HepG2 (cell line): Measurements from ENCODE around the gene METTL27. TPM values are rescaled to one million over a fixed set of nuclear protein-coding genes. Genes with fewer than 3 reads are reported as not detected.

Experiments used
- ARNT2 ChIP-seq: sonication (generic); formaldehyde crosslinking; IDR thresholded peaks from 2 replicates; pipeline ENCODE4 v1.8.0; 2022; ENCODE audit warnings: mild to moderate bottlenecking, low read depth, missing genetic modification reagents, moderate library complexity
- DNMT3B ChIP-seq: conservative IDR thresholded peaks from 2 replicates; pipeline ENCODE4 v1.6.1; 2016; ENCODE audit warnings: missing biosample characterization, control low read depth
- GATAD1 ChIP-seq: IDR thresholded peaks from 2 replicates; pipeline ENCODE4 v1.6.1; 2016; ENCODE audit warnings: missing genetic modification reagents, missing compliant biosample characterization
- JDP2 ChIP-seq: sonication (generic); formaldehyde crosslinking; IDR thresholded peaks from 2 replicates; pipeline ENCODE4 v1.8.1; 2022; ENCODE audit warnings: missing genetic modification reagents, borderline replicate concordance
- MIER2 ChIP-seq: IDR thresholded peaks from 2 replicates; pipeline ENCODE4 v1.6.1; 2016; ENCODE audit warnings: missing biosample characterization, missing genetic modification reagents
- RFX1 ChIP-seq: fragments of 450-650 bp; IDR thresholded peaks from 2 replicates; pipeline ENCODE4 v1.6.1; 2017
- SRSF1 ChIP-seq: fragments of 200-400 bp; formaldehyde crosslinking; optimal IDR thresholded peaks from 2 replicates; pipeline ENCODE3; 2017; ENCODE audit warnings: mild to moderate bottlenecking, low read depth, low read length, moderate library complexity
- ZFP82 ChIP-seq: sonication (generic); formaldehyde crosslinking; IDR thresholded peaks from 2 replicates; pipeline ENCODE4 v1.5.1; 2020; ENCODE audit warnings: mild to moderate bottlenecking, missing genetic modification reagents, borderline replicate concordance
- ZNF598 ChIP-seq: sonication (generic); formaldehyde crosslinking; IDR thresholded peaks from 2 replicates; pipeline ENCODE4 v1.5.1; 2020; ENCODE audit warnings: mild to moderate bottlenecking, missing genetic modification reagents, borderline replicate concordance
- polyA plus RNA-seq, 8 experiments: library from polyadenylated mRNA; depleted of rRNA in 3 of 8; stranded (reverse) in 7 of 8; unstranded in 1 of 8; fragments of >200 nt; fragmentation: Illumina TruSeq in 4 of 8; extraction: Trizol in 4 of 8; gene quantifications; 2 replicates each; pipeline versions ENCODE4 v1.2.1 to v1.2.3, GENCODE V29; 2011 to 2016; ENCODE audit warnings: low read depth in 4 of 8, missing spikeins in 1 of 8, mixed read lengths in 1 of 8; ENCODE audit not compliant: insufficient read depth in 1 of 8
- total RNA-seq, 5 experiments: library from RNA; depleted of rRNA; stranded (reverse); fragments of >200 nt; fragmentation: Illumina TruSeq; extraction: Trizol; gene quantifications; 2 replicates each; pipeline ENCODE4 v1.2.3, GENCODE V29; 2016; ENCODE audit warnings: low read depth in 1 of 5
- TF ChIP-seq, protein P1 (sequence below): sonication (generic); formaldehyde crosslinking; IDR thresholded peaks from 2 replicates; pipeline ENCODE4 v1.4.0; 2020; ENCODE audit warnings: missing genetic modification reagents
- TF ChIP-seq, protein P2 (sequence below): IDR thresholded peaks from 2 replicates; pipeline ENCODE4 v1.6.1; 2016

METTL27 gene
- total and polyA plus RNA-seq, 2 of the 13 experiments (the other 11 are each of a cell fraction or from before 2014, with no cell fraction given), result 2.0 to 3.0 TPM

DNA sequence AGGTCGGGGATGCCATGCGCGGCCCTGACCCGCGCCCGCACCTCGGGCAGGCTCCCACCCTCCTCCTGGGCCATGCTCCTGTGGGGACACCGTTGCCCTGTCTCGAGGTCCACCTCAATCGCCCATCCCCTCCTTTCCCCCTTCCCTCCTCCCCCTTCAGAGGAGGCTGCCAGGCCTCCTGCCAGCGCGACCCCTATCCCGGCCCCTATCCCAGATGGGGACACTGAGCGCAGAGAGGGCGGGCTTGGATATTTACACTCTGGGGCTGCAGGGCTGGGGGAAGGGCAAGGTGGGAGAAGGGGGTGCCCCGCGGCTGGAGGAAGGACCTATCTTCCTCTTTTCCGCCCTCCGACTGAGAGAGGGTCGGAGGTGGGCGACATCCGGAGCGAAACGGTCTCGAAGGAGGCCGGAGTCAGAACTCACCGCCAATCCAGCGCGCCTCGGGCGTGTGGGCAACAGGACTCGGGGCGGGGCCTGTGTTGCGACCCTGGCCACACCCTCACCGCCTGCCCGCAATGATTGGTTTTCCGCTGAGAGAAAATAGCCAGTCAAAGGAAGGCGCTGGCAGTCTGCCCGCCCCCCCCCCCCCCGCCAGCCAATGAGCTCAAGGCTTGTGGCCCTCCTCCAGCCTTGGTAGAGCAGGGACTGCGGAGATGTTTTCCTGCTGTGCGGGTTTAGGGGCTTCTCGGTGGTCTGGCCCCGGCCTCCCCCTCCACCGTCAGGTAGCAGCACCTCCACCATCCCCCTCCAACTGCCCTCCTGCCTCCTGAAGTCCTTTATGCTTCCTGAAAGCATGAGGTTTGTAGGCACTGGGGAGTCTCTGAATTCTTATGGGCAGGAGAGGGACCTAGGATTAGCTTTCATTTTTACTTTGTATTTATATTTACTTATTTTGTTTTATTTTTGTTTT, at the start of gene METTL27 (continued):
- TF ChIP-seq, protein P1, sequence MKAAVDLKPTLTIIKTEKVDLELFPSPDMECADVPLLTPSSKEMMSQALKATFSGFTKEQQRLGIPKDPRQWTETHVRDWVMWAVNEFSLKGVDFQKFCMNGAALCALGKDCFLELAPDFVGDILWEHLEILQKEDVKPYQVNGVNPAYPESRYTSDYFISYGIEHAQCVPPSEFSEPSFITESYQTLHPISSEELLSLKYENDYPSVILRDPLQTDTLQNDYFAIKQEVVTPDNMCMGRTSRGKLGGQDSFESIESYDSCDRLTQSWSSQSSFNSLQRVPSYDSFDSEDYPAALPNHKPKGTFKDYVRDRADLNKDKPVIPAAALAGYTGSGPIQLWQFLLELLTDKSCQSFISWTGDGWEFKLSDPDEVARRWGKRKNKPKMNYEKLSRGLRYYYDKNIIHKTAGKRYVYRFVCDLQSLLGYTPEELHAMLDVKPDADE (CRISPR knock-in tag), result no peak
- TF ChIP-seq, protein P2, sequence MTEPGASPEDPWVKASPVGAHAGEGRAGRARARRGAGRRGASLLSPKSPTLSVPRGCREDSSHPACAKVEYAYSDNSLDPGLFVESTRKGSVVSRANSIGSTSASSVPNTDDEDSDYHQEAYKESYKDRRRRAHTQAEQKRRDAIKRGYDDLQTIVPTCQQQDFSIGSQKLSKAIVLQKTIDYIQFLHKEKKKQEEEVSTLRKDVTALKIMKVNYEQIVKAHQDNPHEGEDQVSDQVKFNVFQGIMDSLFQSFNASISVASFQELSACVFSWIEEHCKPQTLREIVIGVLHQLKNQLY (CRISPR knock-in tag), result no peak
- TF ChIP-seq ZNF598 (CRISPR knock-in tag) (0 out of 2 replicates have a peak, but pooled peaks have one; percentile 14), DNMT3B (CRISPR knock-in tag) (no peak), MIER2 (no peak), ARNT2 (CRISPR knock-in tag) (0 out of 2 replicates have a peak, but pooled peaks have one; percentile 42), ZFP82 (CRISPR knock-in tag) (no peak), GATAD1 (no peak), RFX1 (no peak), SRSF1 (no peak), JDP2 (CRISPR knock-in tag) (no peak)
